ENCODE data around the gene CCRL2.

Gene CCRL2

DNA sequence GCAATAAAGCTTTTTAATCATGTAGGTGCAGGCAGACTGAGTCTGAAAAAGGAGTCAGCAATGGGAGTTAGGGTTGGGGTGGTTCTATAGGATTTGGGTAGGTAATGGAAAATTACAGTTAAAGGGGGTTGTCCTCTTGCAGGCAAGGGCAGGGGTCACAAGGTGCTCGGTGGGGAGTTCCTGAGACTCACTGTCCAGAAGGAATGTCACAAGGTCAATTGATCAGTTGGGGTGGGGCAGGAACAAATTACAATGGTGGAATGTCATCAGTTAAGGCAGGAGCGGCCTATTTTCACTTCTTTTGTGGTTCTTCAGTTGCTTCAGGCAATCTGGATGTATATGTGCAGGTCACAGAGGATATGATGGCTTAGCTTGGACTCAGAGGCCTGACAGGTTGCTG lies 14.0 kb upstream of the CCRL2 start:
- DNase-seq (ENCODE audit: low read depth): no peak
- H3K4me3 ChIP-seq (ENCODE audit: low read depth, low read length): no peak overlapping the region
- TF ChIP-seq, protein P1, sequence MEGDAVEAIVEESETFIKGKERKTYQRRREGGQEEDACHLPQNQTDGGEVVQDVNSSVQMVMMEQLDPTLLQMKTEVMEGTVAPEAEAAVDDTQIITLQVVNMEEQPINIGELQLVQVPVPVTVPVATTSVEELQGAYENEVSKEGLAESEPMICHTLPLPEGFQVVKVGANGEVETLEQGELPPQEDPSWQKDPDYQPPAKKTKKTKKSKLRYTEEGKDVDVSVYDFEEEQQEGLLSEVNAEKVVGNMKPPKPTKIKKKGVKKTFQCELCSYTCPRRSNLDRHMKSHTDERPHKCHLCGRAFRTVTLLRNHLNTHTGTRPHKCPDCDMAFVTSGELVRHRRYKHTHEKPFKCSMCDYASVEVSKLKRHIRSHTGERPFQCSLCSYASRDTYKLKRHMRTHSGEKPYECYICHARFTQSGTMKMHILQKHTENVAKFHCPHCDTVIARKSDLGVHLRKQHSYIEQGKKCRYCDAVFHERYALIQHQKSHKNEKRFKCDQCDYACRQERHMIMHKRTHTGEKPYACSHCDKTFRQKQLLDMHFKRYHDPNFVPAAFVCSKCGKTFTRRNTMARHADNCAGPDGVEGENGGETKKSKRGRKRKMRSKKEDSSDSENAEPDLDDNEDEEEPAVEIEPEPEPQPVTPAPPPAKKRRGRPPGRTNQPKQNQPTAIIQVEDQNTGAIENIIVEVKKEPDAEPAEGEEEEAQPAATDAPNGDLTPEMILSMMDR (conservative IDR thresholded peaks at IDR 0.05; ENCODE audit: low read depth, low read length): no peak

DNA sequence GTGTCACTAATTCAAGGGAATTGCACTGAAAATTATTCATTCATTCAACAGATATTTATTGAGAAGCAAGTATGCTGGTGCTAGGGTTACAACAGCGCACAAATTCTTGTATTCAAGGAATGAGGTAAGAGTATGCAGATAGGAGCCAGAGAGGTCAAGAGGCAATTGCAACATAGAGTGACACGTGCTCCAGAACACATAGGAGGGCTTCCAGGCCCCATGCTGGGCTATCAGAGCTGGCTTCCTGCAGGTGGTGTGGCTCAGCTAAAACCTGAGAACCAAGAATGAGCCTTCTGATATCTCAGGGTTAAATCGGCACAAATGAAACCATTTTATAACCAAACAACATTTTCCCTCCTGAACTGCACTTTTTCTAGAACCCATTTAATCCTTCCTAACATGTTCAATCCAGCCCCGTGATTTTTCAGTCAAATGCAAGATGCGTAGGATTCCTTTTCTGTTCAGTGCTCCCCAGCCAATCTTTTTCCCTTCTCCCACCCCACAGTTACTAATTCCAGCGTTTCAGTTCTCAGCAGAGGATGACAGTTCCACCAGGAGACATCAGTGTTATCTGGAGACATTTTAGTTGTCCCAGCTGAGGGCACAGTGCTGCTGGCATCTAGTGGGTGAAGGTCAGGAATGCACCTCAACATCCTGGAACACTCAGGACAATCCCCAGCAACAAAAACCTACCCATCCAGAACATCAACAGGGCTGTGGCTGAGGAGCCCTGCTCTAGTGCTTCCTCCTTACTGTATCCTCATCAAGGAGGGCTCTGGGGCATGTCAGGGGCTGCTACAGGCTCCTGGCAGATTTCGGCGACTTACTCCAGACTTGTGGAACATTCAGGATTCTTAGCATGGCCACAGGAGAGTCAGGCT lies 13.3 kb upstream of the CCRL2 start:
- no peak overlapping the region for H3K4me3 ChIP-seq (ENCODE audit: low read depth, low read length)
- DNase-seq (ENCODE audit: low read depth): peak; percentile 95
- TF ChIP-seq, protein P1 (conservative IDR thresholded peaks at IDR 0.05; ENCODE audit: low read depth, low read length): no peak

DNA sequence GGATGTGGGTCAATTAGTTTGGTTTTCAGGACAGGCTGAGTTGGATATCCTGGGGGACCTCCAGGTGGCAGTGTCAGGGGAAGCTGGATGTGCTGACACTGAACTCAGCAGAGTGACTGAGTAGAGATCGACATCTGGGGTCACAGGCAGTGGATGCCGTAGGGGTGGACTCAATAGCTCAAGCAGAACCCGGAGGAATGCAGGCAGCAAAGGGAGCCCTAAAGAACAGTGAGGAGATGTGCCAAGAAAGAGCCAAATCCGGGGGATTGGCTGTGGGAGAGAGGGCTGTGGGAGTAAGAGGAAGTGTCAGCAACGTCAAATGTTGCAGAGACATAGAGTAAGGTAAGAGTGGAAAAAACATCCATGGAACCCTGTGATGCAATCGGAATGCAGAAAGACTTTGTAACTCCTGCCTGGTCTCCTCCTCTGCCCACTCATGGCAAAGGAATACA lies 11.8 kb upstream of the CCRL2 start:
- H3K4me3 ChIP-seq (ENCODE audit: low read depth, low read length): no peak overlapping the region
- TF ChIP-seq, protein P1 (conservative IDR thresholded peaks at IDR 0.05; ENCODE audit: low read depth, low read length): peak; percentile 25
- DNase-seq (ENCODE audit: low read depth): peak; percentile 71

GRCh38 chr3:46395766-46396530 lies 11.1 kb upstream of the CCRL2 start:
- DNase-seq (ENCODE audit: low read depth): no peak

DNA sequence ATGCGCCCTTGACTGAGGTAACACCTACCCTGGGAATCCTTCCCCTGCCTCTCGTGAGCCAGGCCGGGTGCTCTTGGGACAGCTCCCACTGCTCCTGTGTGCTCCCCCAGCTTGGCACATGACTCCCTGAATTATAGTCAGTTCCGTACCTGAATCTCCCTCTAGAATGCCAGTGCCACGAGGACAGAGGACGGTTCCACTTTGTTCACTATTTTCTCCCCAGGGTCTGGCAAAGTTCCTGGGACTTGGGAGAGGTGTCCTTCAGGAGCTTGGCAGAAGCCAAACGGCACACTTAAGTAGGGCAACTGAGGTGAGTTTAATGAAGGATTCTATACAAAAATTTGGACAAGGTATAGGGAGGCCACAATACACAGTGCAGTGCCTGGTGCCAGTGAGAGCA lies 9.9 kb upstream of the CCRL2 start:
- H3K4me3 ChIP-seq (ENCODE audit: low read depth, low read length): no peak overlapping the region
- TF ChIP-seq, protein P1 (conservative IDR thresholded peaks at IDR 0.05; ENCODE audit: low read depth, low read length): no peak
- no peak for DNase-seq (ENCODE audit: low read depth)

More at GRCh38 chr3:46395766-46396530, 11.1 kb upstream of the CCRL2 start:
- TF ChIP-seq, protein P1 (conservative IDR thresholded peaks at IDR 0.05; ENCODE audit: low read depth, low read length): no peak
- no peak overlapping the region for H3K4me3 ChIP-seq (ENCODE audit: low read depth, low read length)

- no peak for DNase-seq (ENCODE audit: low read depth)
These were observed 8.7 kb upstream of the CCRL2 start for GRCh38 chr3:46398186-46398955.

More at GRCh38 chr3:46398186-46398955, 8.7 kb upstream of the CCRL2 start:
- no peak overlapping the region for H3K4me3 ChIP-seq (ENCODE audit: low read depth, low read length)
- TF ChIP-seq, protein P1 (conservative IDR thresholded peaks at IDR 0.05; ENCODE audit: low read depth, low read length): no peak
